Stimulated activated naive CD8-positive, alpha-beta T cell treated with anti-CD3 and anti-CD28 coated beads, Interleukin-15, amount 100 ng/mL, for 72 hours (primary cell): Measurements from ENCODE around the gene RAB7A.
"Not testable (repeated sequence)": the region's sequence is repeated elsewhere in the genome, so short reads cannot be mapped to it uniquely, and the experiment has no call there.

Experiments used
- ATAC-seq: fragments of 150-1000 bp; cut with Tn5 transposase; 2 replicates; pipeline ENCODE4 v1.10.0; 2021; ENCODE audit warnings: mild to moderate bottlenecking, moderate library complexity
- DNase-seq, 2 donors: peaks; one replicate each; pipeline ENCODE4 v3.0.0; 2021 to 2022
- H3K27ac Mint-ChIP-seq, 2 donors: one replicate each; pipeline ENCODE4 v1.8.0; 2022; ENCODE audit warnings: mild to moderate bottlenecking in 2 of 2, mixed read lengths in 2 of 2, moderate library complexity in 2 of 2
- H3K27me3 Mint-ChIP-seq: one replicate; pipeline ENCODE4 v1.8.0; 2022; ENCODE audit warnings: mixed read lengths
- H3K4me1 Mint-ChIP-seq: one replicate; pipeline ENCODE4 v1.8.0; 2022; ENCODE audit warnings: mild to moderate bottlenecking, mixed read lengths
- H3K4me3 Mint-ChIP-seq, 2 donors: one replicate each; pipeline ENCODE4 v1.8.0; 2022; ENCODE audit warnings: mild to moderate bottlenecking in 2 of 2, mixed read lengths in 2 of 2, moderate library complexity in 1 of 2
- H3K9me3 Mint-ChIP-seq, 2 donors: one replicate each; pipeline ENCODE4 v1.8.0; 2022; ENCODE audit warnings: mixed read lengths in 2 of 2

The RAB7A gene

DNA sequence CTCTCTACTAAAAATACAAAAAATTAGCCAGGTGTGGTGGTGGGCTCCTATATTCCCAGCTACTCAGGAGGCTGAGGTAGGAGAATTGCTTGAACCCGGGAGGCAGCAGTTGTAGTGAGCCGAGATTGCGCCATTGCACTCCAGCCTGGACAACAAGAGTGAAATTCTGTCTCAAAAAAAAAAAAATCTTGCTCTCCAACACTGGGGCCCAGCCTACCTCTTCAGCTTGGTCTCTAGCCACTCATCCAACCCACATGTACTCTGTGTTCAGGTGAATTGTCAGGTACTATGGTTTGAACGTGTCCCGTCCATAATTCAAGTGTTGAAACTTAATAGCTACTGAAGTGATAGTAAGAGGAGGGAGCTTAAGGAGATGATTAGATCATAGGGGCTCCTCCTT lies 22.4 kb upstream of the RAB7A start:
- Mint-ChIP-seq H3K27me3 (no peaks in the 10 kb centered on the region), H3K4me3 (no peak overlapping the region), H3K27ac (no peak overlapping the region), H3K9me3 (no peaks in the 10 kb centered on the region), H3K4me1 (no peaks in the 10 kb centered on the region)
- no peak for DNase-seq
- no peak for ATAC-seq

DNA sequence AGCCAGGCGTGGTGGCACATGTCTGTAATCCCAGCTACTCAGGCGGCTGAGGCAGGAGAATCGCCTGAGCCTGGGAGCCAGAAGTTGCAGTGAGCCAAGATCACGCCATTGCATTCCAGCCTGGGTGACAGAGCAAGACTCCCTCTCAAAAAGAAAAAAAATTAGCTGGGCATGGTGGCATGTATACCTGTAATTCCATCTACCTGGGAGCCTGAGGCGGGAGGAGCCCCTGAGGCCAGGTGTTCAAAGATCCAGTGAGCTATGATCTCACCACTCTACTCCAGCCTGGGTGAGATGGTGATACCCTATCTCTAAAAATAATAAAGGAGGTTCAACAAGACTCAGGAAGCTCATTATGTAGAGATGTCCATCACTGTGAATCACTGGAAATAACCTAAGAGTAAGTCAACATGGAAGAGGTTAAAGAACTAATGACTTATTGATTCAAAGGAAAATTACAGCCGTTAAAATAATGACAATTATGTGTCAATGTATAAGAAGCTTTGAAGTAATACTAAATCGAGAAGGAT lies 19.8 kb upstream of the RAB7A start:
- Mint-ChIP-seq H3K4me1 (no peaks in the 10 kb centered on the region), H3K9me3 (peaks cover 0 to 4% of the 10 kb centered on the region in 2 donors), H3K27me3 (no peaks in the 10 kb centered on the region), H3K27ac (no peak overlapping the region), H3K4me3 (no peak overlapping the region)
- ATAC-seq (no peak), DNase-seq (no peak)

DNA sequence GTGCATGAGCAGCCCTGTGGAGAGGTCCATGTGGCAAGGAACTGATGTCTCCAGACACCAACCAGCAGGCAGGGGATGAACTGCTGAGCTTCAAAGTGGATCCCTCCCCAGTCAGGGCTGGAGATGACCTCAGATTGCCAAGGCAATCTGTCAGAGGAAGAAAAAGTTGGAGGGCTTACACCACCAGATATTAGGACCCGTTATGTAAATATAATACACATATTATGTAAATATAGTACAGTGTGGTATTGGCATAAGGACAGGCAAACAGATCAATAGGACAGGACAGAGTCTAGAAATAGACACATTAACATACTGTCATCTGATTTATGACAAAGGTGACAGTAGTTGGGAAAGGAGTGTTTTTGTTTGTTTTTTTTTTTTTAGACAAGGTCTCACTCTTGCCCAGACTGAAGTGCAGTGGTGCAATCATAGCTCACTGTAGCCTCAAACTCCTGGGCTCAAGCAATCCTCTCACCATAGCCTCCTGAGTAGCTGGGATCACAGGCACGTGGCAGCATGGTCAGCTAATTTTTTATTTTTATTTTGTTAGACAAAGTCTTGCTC lies 18.0 kb upstream of the RAB7A start:
- H3K27ac Mint-ChIP-seq, result no peak overlapping the region
- H3K27me3 Mint-ChIP-seq, result no peaks in the 10 kb centered on the region
- H3K4me1 Mint-ChIP-seq, result no peaks in the 10 kb centered on the region
- H3K4me3 Mint-ChIP-seq, result no peak overlapping the region
- H3K9me3 Mint-ChIP-seq, result peaks cover 0 to 12% of the 10 kb centered on the region in 2 donors
- no peak for DNase-seq
- ATAC-seq, result no peak

DNA sequence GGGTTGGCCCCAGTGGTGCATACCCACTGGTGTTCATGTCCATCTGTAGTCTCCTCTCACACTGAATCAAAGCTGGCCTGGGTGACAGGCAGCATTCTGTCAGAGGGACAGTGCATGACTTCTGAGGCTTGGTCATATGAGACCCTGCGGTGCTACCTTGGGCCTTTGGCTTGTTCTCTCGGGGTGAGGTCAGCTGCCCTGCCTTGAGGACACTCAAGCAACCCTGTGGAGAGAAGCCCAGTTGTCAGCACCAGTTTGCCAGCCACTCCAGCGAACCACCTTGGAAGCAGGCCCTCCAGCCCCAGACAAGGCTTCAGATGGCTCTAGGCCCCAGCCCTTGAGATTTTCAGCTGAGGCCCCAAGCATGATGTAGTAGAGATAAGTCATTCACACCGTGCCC lies 16.9 kb upstream of the RAB7A start:
- no peaks in the 10 kb centered on the region for H3K4me1 Mint-ChIP-seq
- H3K4me3 Mint-ChIP-seq, result no peak overlapping the region
- DNase-seq, result no peak
- no peaks in the 10 kb centered on the region for H3K27me3 Mint-ChIP-seq
- H3K27ac Mint-ChIP-seq, result no peak overlapping the region
- peaks cover 0 to 12% of the 10 kb centered on the region in 2 donors for H3K9me3 Mint-ChIP-seq
- no peak for ATAC-seq

DNA sequence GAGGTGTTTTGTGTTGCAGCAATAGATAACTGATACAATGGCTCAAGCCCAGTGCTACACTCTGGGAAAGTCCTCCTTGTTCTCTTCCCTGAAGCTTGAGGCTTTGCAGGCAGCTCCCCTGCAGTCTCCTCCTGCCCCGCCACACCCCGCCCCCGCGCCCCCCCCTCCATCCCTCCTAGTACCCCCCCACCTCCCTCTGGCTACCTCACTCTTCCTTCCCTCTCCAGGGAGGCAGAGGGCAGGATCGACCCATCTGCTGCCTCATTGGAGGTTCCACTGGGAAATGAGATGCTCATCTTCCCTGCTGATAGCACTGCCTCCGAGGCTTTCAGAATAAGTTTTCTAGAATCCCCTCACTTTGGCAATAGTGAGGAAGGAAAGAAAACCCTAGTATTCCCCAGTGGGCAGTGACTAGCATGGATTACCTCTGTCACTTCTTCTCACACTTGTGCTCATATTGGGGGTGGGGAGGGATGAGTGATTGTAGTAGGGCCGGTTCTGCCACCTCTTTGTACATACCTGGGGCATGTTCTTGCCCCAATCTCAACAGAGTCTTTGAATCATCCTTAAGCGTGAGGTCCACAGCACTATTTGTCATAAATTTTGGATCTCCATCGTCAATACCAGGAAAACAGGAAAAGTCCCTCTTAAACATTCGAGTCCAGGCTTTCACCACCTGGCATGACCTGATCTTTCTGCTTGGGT lies 16.3 kb upstream of the RAB7A start:
- ATAC-seq (no peak), DNase-seq (no peak)
- Mint-ChIP-seq H3K4me1 (peaks cover 5% of the 10 kb centered on the region), H3K27ac (no peak overlapping the region), H3K4me3 (no peak overlapping the region), H3K27me3 (no peaks in the 10 kb centered on the region), H3K9me3 (peaks cover 0 to 12% of the 10 kb centered on the region in 2 donors)

DNA sequence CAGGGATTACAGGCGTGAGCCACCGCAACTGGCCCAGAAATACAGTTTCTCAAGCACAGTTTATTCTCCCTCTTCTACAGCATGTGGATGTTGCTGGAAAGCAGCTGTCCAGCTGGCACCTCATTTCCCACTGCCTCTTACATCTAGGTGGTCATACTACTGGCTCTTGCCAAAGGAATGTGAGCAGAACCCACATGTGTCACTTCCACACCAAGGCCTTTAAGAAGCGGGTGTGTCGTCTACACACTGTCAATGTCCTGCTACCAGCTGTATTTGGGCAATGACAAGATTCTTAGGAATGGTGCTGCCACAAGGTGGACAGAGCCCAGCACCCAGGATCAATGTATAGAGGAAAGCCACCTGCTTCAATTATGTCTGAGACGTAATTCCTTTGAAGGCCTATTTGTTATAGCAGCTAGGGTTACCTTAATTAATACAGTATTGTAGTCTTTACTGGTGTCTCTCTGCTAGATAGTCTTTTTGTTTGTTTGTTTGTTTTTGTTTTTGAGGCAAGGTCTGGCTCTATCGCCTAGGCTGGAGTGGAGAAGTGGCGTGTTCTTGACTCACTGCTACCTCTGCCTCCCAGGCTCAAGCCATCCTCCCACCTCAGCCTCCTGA lies 15.1 kb upstream of the RAB7A start:
- no peak for ATAC-seq
- no peak overlapping the region for H3K4me3 Mint-ChIP-seq
- H3K4me1 Mint-ChIP-seq, result peaks cover 13% of the 10 kb centered on the region
- no peaks in the 10 kb centered on the region for H3K27me3 Mint-ChIP-seq
- peaks cover 0 to 12% of the 10 kb centered on the region in 2 donors for H3K9me3 Mint-ChIP-seq
- no peak overlapping the region for H3K27ac Mint-ChIP-seq
- DNase-seq, result no peak

DNA sequence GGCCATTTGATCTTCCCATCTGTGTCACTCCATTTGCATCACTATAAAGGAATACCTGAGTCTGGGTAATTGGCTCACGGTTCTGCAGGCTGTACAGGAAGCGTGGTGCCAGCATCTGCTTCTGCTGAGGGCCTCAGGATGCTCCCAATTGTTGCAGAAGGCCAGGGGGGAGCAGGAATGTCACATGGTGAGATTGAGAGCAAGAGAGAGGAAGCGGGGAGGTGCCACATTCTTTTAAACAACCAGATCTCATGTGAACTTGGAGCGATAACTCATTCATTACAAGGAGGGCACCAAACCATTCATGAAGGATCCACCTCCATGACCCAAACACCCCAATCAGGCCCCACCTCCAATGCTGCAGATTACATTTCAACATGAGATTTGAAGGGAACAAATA lies 13.1 kb upstream of the RAB7A start:
- Mint-ChIP-seq H3K27me3 (no peaks in the 10 kb centered on the region), H3K27ac (no peak overlapping the region), H3K4me1 (peaks cover 14% of the 10 kb centered on the region), H3K4me3 (no peak overlapping the region), H3K9me3 (peaks cover 0 to 12% of the 10 kb centered on the region in 2 donors)
- DNase-seq, result no peak
- no peak for ATAC-seq

DNA sequence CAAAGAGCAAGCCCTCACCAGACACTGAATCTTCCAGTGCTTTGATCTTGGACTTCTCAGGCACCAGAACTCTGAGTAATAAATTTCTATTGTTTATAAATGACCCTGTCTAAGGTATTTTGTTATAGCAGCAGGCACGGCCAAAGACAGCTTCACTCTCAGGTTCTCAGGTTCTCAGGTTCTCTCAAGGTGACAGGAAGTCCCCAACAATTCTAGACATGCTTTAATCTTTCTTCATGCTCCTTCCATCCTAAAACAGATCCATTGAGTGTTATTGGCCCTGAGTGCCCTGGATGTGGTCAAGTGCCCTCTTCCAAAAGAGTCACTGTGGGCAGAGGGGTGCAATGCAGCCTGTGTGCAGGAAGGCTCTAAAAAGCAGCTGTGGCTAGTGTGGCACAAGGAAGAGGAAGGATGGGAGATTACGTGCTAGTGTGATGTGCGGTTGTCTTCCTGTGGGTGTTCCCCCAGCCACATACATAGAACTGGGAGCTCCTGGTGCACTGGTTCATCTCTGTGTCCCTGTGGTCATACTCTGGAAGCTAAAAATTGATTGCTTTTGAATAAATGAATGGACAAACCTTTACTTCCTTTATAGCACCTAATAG lies 11.0 kb upstream of the RAB7A start:
- Mint-ChIP-seq H3K27ac (peak overlapping the region; percentile 85 to 94), H3K4me1 (peaks cover 21% of the 10 kb centered on the region), H3K27me3 (no peaks in the 10 kb centered on the region), H3K4me3 (peak overlapping the region; percentile 58 to 75), H3K9me3 (peaks cover 0 to 12% of the 10 kb centered on the region in 2 donors)
- peak; percentile 84 for ATAC-seq
- DNase-seq, result peak in 1 of 2 donors; percentile 25

DNA sequence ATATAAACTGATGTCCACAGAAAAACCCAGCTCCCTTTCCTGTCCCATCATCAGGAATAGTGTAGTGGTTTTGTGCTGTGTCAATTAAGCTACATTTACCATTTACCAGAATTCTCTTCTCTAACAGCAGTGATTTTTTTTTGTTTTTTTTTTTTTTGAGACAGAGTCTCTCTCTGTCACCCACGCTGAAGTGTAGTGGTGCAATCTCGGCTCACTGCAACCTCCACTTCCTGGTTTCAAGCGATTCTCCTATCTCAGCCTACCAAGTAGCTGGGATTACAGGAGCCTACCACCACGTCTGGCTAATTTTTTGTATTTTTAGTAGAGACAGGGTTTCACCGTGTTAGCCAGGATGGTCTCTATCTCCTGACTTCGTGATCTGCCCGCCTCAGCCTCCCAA lies 7.1 kb upstream of the RAB7A start:
- not testable (repeated sequence) for H3K27me3 Mint-ChIP-seq, DNase-seq, ATAC-seq, H3K9me3 Mint-ChIP-seq, H3K4me3 Mint-ChIP-seq
- peaks cover 21% of the 10 kb centered on the region for H3K4me1 Mint-ChIP-seq
- peak overlapping the region in 1 of 2 donors; percentile 53 for H3K27ac Mint-ChIP-seq

DNA sequence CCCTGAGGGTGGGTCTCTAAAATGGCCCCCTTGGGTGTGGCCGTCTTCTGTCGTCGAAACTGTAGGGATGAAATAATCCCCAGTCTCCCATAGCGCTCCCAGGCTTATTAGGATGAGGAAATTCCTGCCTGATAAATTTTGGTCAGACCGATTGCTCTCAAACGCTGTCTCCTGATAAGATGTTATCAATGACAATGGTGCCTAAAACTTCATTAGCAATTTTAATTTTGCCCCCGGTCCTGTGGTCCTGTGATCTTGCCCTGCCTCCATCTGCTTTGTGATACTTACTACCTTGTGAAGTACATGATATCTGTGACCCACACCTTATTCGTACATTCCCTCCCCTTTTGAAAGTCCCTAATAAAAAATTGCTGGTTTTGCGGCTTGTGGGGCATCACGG lies 5.1 kb upstream of the RAB7A start:
- ATAC-seq (no peak), DNase-seq (no peak)
- Mint-ChIP-seq H3K4me1 (peaks cover 24% of the 10 kb centered on the region), H3K27ac (no peak overlapping the region), H3K9me3 (no peaks in the 10 kb centered on the region), H3K27me3 (peaks cover 9% of the 10 kb centered on the region), H3K4me3 (no peak overlapping the region)

DNA sequence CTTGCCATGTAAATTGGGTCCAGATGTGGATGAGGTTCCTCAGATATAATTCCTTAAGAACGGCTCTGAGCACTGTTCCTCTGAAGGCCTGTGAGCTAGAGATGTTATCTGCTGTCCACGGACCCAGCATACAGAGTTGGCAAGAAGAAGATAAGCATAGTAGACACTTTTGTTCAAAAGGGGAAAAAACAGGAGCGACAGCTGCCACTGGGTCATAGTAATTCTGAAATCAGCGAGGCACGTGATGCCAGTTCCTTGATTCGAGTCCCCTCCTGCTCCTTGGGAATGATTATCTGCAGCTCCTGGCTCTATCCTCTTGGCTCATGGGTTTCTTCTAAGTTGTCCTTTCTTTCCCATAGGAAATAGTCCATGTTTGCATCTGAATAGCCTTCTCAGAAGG lies 2.5 kb upstream of the RAB7A start:
- no peak overlapping the region for H3K4me3 Mint-ChIP-seq
- H3K27ac Mint-ChIP-seq, result no peak overlapping the region
- H3K9me3 Mint-ChIP-seq, result no peaks in the 10 kb centered on the region

DNA sequence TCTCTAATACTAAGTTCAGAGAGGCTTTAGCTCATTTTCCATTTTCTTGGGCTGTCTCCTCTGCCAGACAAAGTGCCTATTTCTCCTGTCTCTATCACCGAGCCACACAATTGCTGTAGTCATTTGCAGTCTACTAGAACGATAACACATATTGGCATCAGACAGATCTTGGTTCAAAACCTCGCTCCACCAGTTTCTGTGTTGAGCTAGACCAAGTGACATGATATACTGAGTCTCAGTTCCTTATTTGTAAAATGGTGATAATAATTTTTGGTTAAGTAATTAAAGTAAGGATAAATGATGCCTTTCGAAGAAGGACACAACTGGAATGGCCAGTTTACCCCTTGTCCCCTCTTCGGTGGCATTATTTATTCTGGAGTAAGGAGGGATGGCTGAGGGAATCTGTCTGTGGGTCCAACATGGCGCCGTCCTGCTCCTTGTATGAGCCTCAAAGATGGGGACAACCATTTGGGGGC lies 398 bp upstream of the RAB7A start:
- Mint-ChIP-seq H3K27me3 (peaks cover 9% of the 10 kb centered on the region), H3K9me3 (no peaks in the 10 kb centered on the region), H3K4me3 (peak overlapping the region; percentile 84 to 98), H3K27ac (peak overlapping the region; percentile 96 to 99), H3K4me1 (peaks cover 55% of the 10 kb centered on the region)
- DNase-seq, result no peak
- no peak for ATAC-seq

More for the DNA sequence above, 2.5 kb upstream of the RAB7A start:
- DNase-seq, result no peak
- H3K27me3 Mint-ChIP-seq, result peaks cover 9% of the 10 kb centered on the region
- H3K4me1 Mint-ChIP-seq, result peaks cover 35% of the 10 kb centered on the region
- ATAC-seq, result no peak

DNA sequence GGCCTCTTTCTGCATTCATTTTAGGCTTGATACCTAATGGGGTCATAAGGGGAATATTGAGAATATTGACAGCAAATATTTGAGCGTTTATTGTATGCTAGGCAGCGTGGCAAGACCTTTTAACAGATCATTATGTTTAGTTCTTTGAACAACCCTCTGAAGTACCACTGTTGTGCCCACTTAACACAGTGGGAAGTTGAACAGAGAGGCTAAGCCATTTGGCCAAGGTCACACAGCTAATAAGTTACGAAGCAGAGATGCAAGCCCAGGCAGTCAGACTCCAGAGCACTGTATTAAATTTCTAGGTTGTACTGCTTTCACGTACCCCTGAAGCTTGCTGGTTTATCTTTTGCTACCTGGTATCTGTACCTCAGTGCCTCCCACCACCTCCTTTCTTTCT lies 1.1 kb downstream of the RAB7A start:
- H3K9me3 Mint-ChIP-seq, result no peaks in the 10 kb centered on the region
- H3K4me1 Mint-ChIP-seq, result peaks cover 70% of the 10 kb centered on the region
- H3K27me3 Mint-ChIP-seq, result no peaks in the 10 kb centered on the region
- peak overlapping the region; percentile 97 to 99 for H3K27ac Mint-ChIP-seq
- DNase-seq (no peak), ATAC-seq (no peak)
- peak overlapping the region; percentile 96 to 98 for H3K4me3 Mint-ChIP-seq

DNA sequence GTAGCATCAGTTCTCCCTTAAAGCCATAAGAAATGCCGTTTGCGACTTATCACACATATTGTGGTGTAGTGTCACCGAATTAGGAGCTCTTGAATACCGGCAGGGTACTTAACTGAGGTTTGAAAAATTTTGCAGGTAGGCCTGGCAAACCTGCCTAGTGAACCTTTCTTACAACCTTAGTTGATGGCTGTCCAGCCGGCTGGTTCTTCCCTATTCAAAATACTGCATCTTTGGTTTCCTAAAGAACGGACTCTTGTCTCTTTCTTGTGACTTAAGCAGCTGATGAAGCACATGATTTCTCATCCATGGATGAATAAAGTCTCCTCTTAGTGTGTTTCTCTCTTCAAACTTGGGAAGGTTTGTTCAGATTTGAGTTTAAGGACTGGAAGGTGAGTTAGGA lies 1.5 kb downstream of the RAB7A start:
- no peak for DNase-seq
- peaks cover 74% of the 10 kb centered on the region for H3K4me1 Mint-ChIP-seq
- ATAC-seq, result no peak
- peak overlapping the region; percentile 69 to 99 for H3K27ac Mint-ChIP-seq
- H3K9me3 Mint-ChIP-seq, result no peaks in the 10 kb centered on the region
- no peaks in the 10 kb centered on the region for H3K27me3 Mint-ChIP-seq
- peak overlapping the region; percentile 96 to 98 for H3K4me3 Mint-ChIP-seq

DNA sequence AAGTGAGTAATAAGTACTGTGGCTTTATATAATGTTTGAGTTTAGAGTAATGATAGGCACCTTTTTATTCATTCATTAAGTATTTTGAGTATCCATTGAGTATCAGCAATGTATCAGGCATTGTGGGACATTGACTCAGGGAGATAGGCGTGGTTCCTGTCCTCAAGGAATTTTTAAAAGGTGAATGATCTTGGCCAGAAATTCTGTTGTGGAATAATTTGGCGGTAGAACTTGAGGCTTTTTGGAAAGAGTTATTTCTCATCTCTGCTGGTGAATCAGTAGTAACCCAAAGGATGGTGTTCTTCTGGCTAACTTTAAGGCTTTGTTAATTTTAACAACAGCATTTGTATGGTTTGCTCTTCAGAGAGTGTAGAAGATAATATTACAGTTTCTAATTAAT lies 2.0 kb downstream of the RAB7A start:
- no peak for DNase-seq
- no peak for ATAC-seq
- Mint-ChIP-seq H3K27me3 (no peaks in the 10 kb centered on the region), H3K27ac (peak overlapping the region in 1 of 2 donors; percentile 48), H3K9me3 (no peaks in the 10 kb centered on the region), H3K4me3 (peak overlapping the region; percentile 96 to 98), H3K4me1 (peaks cover 79% of the 10 kb centered on the region)

DNA sequence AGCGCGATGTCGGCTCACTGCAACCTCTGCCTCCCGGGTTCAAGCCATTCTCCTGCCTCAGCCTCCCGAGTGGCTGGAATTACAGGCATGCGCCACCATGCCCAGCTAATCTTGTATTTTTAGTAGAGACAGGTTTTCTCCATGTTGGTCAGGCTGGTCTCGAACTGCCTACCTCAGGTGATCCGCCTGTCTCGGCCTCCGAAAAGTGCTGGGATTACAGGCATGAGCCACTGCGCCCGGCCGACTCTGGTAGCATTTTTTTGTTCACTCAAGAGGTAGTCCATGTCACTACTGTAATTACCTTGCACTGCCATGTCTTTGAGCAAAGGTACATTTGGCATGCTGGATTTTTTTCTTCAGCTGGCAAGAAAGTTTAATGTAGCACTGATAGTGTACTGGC lies 2.5 kb downstream of the RAB7A start:
- Mint-ChIP-seq H3K4me3 (peak overlapping the region; percentile 32 to 98), H3K4me1 (peaks cover 84% of the 10 kb centered on the region)
- H3K9me3 Mint-ChIP-seq, H3K27ac Mint-ChIP-seq, DNase-seq, H3K27me3 Mint-ChIP-seq, ATAC-seq: not testable (repeated sequence)
